ENCODE data around the gene CHRNA7.

DNA sequence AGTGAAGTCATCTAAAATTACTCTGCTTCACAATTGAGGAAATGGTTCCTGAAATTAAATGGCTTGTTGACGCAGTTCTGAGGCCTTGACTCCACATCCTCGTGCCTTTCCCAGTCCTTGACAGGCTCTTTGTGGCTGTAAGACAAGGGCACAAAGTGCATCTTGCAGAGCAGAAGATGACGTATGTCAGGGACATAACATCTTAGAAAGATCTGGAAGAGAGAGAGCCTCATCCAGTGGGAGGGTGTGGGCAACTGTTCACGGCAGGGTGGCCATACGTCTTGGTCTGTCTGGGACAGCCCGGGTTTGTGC lies 91.0 kb downstream of the CHRNA7 start:
- TF ChIP-seq, protein P1, sequence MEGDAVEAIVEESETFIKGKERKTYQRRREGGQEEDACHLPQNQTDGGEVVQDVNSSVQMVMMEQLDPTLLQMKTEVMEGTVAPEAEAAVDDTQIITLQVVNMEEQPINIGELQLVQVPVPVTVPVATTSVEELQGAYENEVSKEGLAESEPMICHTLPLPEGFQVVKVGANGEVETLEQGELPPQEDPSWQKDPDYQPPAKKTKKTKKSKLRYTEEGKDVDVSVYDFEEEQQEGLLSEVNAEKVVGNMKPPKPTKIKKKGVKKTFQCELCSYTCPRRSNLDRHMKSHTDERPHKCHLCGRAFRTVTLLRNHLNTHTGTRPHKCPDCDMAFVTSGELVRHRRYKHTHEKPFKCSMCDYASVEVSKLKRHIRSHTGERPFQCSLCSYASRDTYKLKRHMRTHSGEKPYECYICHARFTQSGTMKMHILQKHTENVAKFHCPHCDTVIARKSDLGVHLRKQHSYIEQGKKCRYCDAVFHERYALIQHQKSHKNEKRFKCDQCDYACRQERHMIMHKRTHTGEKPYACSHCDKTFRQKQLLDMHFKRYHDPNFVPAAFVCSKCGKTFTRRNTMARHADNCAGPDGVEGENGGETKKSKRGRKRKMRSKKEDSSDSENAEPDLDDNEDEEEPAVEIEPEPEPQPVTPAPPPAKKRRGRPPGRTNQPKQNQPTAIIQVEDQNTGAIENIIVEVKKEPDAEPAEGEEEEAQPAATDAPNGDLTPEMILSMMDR (IDR thresholded peaks at IDR 0.05), result no peak
- no peak for TF ChIP-seq ZFX (IDR thresholded peaks at IDR 0.05; ENCODE audit: borderline replicate concordance)
